Skeletal muscle satellite cell (primary cell): ENCODE results near the gene EIF4EBP2. TPM values are rescaled to one million over a fixed set of nuclear protein-coding genes. Genes with fewer than 3 reads are reported as not detected.

ENCODE experiments used
- H3K27me3 ChIP-seq: 2 replicates; pipeline ENCODE4 v1.7.0; 2013; ENCODE audit warnings: low read length; ENCODE audit not compliant: control insufficient read depth, insufficient read depth
- H3K36me3 ChIP-seq: 2 replicates; pipeline ENCODE4 v1.7.0; 2013; ENCODE audit warnings: mild to moderate bottlenecking, control low read depth, low read length; ENCODE audit not compliant: insufficient read depth
- H3K4me1 ChIP-seq: 2 replicates; pipeline ENCODE4 v1.7.0; 2013; ENCODE audit warnings: low read length; ENCODE audit not compliant: control insufficient read depth, insufficient read depth
- H3K4me2 ChIP-seq: 2 replicates; pipeline ENCODE4 v1.7.0; 2013; ENCODE audit warnings: mild to moderate bottlenecking, low read length
- H3K4me3 ChIP-seq: 2 replicates; pipeline ENCODE4 v1.7.0; 2013; ENCODE audit warnings: low read length
- H3K9ac ChIP-seq: 2 replicates; pipeline ENCODE4 v1.7.0; 2013; ENCODE audit warnings: mild to moderate bottlenecking, low read depth, low read length, moderate library complexity
- H3K9me3 ChIP-seq: replicated peaks from 2 replicates; pipeline ENCODE4 v1.7.0; 2013; ENCODE audit warnings: mild to moderate bottlenecking, control low read depth, low read length
- total RNA-seq: library from RNA; depleted of rRNA; stranded (reverse); fragments of >200 nt; gene quantifications from 2 replicates; pipeline ENCODE4 v1.2.3, GENCODE V29; 2012; rRNA removed

EIF4EBP2 gene, protein sequence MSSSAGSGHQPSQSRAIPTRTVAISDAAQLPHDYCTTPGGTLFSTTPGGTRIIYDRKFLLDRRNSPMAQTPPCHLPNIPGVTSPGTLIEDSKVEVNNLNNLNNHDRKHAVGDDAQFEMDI
- total RNA-seq: 30.9 and 32.8 TPM in 2 replicates

DNA sequence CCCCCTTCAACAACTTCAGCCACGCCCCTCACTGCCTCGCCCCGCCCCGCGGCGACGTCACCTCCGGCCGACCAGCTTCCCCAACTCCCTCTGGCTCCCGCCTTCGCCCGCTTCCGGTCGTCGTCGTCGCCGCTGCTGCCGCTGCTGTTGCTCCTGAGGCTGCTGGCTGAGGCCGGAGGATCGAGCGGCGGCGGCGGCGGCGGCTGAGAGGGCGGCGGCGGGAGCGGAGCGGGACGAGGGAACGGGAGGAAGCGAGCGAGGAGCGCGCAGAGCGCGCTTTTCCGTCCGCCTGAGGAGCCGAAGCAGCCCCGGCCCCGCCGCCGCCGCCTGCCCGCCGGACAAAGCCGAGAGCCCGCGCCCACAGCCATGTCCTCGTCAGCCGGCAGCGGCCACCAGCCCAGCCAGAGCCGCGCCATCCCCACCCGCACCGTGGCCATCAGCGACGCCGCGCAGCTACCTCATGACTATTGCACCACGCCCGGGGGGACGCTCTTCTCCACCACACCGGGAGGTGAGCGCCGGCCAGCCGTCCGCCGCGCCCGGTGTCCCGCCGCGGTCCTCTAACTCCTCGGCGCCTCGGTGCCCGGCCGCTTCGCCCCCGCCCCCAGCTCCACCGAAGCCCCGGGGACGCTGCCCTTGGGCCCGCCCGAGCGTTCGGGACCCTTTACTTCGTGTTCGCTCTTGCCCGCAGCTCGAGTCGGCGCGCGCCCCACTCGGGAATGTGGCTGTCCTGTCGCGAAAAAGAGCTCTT is at the start of gene EIF4EBP2:
Gene EIF4EBP2 (plus strand): TSS at position 110 of the 751 bp plus-strand sequence. CDS start 257 bp downstream, at position 367.
- H3K27me3 ChIP-seq: no peaks in the 10 kb centered on the region
- peak within 1 kb of the TSS; percentile 83 for H3K4me3 ChIP-seq
- H3K4me2 ChIP-seq: peak within 1 kb of the TSS; percentile 93
- no peaks in the 10 kb centered on the region for H3K9me3 ChIP-seq
- peak within 1 kb of the TSS; percentile 93 for H3K9ac ChIP-seq
- no peaks in the 10 kb centered on the region for H3K36me3 ChIP-seq
- H3K4me1 ChIP-seq: peaks cover 24% of the 10 kb centered on the region

DNA sequence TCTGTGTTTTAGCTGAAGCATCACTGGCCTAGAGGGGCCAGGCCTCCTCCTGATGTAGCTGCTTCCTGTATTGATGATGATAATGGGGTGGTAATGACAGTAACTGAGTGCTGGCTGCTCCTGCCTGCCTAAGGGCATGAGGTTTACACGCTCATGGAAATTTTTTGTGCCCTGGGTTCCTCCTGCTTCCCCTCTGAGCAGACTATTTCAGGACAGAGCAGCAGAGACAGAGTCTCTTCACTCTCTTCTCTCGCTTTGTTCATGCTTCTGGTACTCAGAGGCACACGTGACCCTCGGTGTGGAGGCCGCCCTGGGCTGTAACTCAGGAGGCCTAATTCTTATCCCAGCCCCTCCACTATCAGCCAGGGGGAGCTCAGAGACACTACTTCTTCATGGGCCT is 49.4 kb upstream of the EIF4EBP2 start:
- no peaks in the 10 kb centered on the region for H3K36me3 ChIP-seq
- H3K9ac ChIP-seq: no peak overlapping the region
- H3K4me2 ChIP-seq: no peak overlapping the region
- H3K9me3 ChIP-seq: no peaks in the 10 kb centered on the region
- H3K4me3 ChIP-seq: no peak overlapping the region
- H3K4me1 ChIP-seq: peaks cover 16% of the 10 kb centered on the region
- H3K27me3 ChIP-seq: no peaks in the 10 kb centered on the region

DNA sequence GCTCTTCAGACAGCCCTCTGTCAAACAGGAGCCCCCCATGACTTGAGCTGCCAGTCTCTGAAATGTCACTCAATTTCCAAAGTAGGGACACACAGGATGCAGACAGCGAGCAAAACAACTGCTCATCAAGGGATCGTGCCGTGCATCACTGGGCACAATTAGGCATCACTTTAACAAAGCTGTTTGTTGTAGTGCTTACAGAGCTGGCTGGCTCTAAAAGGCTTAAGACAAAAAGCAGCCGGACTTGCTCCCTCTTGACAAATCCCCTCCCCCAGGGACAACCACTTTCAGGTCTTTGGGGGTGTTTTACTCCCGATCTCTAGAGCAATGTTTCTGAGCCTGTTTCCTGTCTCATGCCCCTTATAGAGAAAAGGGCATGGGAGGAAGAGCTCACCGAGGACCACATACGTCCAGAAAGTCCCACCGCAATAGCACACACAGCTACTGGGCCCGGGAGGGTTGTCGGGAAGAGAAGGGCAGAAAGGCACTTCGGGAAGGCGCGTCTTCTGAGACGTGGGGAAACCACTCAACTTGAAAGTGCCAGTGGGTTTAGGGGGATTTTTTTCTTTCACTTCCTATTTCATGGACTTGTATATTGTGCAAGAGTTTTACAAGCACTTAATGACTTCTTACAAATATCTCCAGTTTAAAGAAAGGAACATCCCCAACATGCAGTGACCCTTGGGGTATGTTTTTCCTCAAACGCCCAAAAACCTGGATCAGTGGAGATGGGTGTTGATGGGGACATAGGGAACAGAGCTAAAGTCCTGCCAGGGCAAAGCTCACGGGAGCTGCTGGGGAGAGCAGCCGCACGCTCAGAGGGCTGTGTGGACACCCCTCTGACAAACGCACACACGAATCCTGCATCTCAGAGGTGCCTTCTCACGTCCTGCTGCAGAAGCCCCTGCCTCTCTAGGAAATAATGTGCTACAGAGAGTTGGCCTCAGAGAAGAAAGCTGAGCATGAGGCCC is 48.6 kb upstream of the EIF4EBP2 start:
- H3K36me3 ChIP-seq: no peaks in the 10 kb centered on the region
- H3K9me3 ChIP-seq: no peaks in the 10 kb centered on the region
- no peak overlapping the region for H3K9ac ChIP-seq
- H3K4me2 ChIP-seq: no peak overlapping the region
- peaks cover 16% of the 10 kb centered on the region for H3K4me1 ChIP-seq
- H3K4me3 ChIP-seq: no peak overlapping the region
- no peaks in the 10 kb centered on the region for H3K27me3 ChIP-seq

DNA sequence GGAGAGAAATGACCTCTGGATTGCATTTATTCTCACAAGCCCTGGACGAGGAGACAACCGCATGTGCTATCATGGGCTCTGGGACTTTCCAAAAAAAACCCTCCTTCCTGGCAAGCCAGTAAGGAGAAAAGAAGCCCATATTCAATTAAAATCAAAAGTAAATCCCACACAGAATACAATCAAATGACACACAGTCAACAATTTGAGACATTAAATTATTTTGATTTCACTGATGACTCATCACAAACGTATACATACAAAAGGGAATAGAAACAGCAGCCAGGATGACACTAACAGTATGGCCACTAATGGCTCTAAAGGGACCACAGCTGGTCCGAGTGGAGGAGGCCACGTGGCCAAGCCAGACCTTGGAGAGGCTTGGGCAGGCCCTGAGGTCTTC is 46.4 kb upstream of the EIF4EBP2 start:
- Histone ChIP-seq H3K9me3 (no peaks in the 10 kb centered on the region), H3K9ac (no peak overlapping the region), H3K4me2 (peak overlapping the region; percentile 14), H3K4me3 (no peak overlapping the region), H3K4me1 (peaks cover 16% of the 10 kb centered on the region), H3K36me3 (no peaks in the 10 kb centered on the region), H3K27me3 (no peaks in the 10 kb centered on the region)

DNA sequence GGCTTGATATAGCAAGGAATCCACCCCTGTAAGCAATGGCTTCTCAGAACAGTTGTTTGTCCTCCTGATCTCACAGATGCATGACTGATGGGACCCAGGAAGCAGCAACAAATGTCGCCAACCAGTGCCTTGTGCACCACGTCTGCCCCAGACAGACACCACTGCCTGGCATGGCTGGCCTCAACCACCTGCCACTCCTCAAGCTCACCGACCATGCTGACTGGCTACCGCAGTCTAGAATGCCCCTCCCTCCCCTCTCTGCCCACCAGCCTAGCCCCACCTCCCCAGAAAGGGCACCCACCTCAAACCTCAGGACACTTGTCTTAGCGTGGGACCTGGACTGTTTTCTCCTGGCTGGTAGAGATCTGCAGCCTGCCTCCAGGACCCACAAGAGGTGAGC is 45.5 kb upstream of the EIF4EBP2 start:
- Histone ChIP-seq H3K4me2 (no peak overlapping the region), H3K9me3 (no peaks in the 10 kb centered on the region), H3K36me3 (no peaks in the 10 kb centered on the region), H3K27me3 (no peaks in the 10 kb centered on the region), H3K9ac (no peak overlapping the region), H3K4me1 (peaks cover 16% of the 10 kb centered on the region), H3K4me3 (no peak overlapping the region)

DNA sequence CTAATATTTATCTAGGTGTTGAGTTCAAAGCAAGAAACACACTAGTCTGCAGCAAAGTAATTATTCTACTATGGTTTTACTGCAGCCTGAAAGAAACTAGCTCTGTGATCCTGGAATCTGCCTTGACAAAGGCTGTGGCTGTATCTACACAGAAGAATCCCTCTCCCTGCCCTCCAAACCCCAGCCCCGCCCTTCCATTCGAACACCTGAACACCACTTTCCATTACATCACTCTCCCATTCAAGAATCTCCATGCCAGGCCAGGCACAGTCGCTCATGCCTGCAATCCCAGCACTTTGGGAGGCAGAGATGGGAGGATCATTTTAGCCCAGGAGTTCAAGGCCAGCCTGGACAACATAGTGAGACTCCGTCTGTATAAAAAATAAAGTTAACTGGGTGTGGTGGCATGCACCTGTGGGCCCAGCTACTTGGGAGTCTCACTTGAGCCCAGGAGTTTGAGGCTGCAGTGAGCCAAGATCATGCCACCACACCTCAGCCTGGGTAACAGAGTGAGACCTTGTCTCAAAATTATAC is 44.9 kb upstream of the EIF4EBP2 start:
- H3K9ac ChIP-seq: no peak overlapping the region
- H3K9me3 ChIP-seq: no peaks in the 10 kb centered on the region
- peaks cover 22% of the 10 kb centered on the region for H3K4me1 ChIP-seq
- H3K27me3 ChIP-seq: no peaks in the 10 kb centered on the region
- no peaks in the 10 kb centered on the region for H3K36me3 ChIP-seq
- H3K4me2 ChIP-seq: no peak overlapping the region
- no peak overlapping the region for H3K4me3 ChIP-seq

DNA sequence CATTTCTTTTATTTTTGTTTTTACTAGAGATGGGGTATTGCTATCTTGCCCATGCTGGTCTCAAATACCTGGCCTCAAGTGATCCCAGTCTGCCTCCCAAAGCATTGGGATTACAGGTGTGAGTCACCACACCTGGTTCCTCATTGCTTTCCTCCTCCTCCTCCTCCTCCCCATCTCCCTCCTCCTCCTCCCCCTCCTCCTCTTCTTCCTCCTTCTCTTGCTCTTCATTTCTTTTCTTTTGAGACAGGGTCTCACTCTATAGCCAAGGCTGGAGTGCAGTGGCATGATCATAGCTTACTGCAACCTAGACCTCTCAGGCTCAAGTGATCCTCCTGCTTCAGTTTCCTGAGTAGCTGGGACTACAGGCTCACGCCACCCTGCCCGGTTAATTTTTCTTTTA is 43.7 kb upstream of the EIF4EBP2 start:
- peaks cover 25% of the 10 kb centered on the region for H3K4me1 ChIP-seq
- no peaks in the 10 kb centered on the region for H3K36me3 ChIP-seq
- no peak overlapping the region for H3K4me2 ChIP-seq

DNA sequence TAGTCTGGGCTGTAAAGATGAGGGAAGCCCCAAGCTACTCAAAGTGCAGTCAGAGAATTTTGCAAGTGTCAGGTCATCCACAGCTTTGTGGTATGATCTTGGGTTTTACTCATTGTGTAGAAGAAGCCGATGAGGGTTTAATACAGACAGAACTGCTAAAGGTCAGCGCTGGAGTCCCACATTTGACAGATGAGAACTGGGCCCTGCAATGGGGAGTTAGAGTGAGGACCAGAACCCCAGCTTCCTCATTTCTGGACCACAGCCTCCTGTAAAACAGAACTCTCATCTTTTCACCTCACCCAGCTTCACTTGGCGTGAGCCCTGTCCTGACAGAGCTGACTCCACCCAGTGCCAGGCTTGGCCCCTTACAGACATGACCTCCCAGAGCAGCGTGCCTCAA is 41.6 kb upstream of the EIF4EBP2 start:
- Histone ChIP-seq H3K9me3 (no peaks in the 10 kb centered on the region), H3K4me1 (peaks cover 24% of the 10 kb centered on the region), H3K9ac (no peak overlapping the region), H3K4me2 (no peak overlapping the region), H3K4me3 (no peak overlapping the region), H3K27me3 (no peaks in the 10 kb centered on the region), H3K36me3 (no peaks in the 10 kb centered on the region)

More for the DNA sequence above, 43.7 kb upstream of the EIF4EBP2 start:
- Histone ChIP-seq H3K9me3 (no peaks in the 10 kb centered on the region), H3K27me3 (no peaks in the 10 kb centered on the region), H3K4me3 (no peak overlapping the region), H3K9ac (no peak overlapping the region)

DNA sequence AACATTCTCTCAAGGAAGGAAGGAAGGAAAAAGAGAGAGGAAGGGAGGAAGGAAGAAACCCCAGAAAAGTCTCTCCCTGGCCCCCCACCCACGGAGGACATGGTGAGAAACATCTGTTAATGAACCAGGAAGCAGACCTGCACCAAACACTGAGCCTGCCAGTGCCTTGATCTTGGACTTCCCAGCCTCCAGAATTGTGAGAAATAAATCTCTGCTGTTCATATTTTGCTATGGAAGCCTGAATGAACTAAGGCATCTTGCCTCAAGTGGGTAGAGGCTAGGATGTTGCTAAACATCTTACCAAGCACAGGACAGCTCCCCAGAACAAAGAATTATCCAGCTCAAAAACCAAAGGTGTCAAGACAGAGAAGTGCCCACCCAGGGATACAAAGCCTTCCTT is 40.7 kb upstream of the EIF4EBP2 start:
- Histone ChIP-seq H3K36me3 (no peaks in the 10 kb centered on the region), H3K9me3 (no peaks in the 10 kb centered on the region), H3K27me3 (no peaks in the 10 kb centered on the region), H3K4me2 (peak overlapping the region; percentile 72), H3K4me1 (peaks cover 16% of the 10 kb centered on the region), H3K4me3 (no peak overlapping the region), H3K9ac (peak overlapping the region; percentile 69)

DNA sequence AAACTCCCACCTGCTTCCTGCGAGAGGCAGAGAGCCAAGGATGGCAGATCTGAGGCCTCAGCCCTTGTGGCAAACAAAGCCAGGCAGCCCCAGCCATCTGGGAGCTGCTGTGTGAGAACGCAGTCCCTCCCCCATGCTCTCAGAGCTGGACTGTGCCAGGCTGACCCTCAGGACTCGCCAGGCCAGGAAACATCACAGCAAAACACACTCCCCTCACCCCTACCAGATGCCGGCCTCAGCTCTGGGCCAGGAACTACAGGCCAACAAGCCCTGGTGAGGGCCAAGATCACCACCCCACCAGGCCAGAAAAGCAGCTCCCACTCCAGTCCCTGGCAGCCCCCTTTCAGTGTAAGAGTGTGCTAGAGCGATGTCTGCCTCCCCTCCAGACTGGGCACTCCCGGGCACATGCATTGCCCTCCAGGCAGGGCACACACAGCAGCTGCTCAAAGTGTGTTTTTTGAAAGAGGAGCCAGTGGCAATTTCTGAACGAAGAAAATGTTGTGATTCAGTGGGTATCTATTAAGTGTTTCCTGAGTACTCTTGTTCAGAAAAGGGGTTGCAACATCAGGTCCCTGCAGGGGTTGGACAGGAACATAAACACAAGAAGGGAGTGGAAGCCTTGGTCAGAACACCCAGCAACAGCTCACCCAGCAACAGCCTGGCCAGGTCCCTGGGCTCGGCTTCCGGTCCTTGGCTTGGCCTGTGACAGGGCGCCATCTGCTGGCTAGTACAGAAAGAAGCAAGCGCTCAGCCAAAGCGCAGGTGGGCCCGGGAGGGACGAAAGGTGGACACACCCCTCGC is 39.8 kb upstream of the EIF4EBP2 start:
- Histone ChIP-seq H3K27me3 (no peaks in the 10 kb centered on the region), H3K4me1 (peaks cover 14% of the 10 kb centered on the region), H3K9me3 (no peaks in the 10 kb centered on the region), H3K9ac (peak overlapping the region; percentile 69), H3K36me3 (no peaks in the 10 kb centered on the region), H3K4me3 (peak overlapping the region; percentile 35), H3K4me2 (peak overlapping the region; percentile 72)

DNA sequence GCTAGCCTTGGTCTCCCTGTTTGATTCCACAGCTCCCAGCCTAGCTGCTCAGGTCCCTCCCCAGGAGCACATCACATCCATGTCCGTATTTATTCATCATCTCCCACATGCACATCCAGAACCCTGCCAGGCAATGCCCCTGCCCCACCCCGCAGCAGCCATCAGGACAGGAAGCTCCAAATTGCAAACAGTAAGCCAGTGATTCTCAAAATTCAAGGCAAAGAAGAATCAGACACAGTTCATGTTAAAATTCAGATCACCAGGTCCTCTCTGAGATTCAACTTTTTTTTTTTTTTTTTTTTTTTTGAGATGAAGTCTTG is 39.2 kb upstream of the EIF4EBP2 start:
- Histone ChIP-seq H3K4me1 (peaks cover 14% of the 10 kb centered on the region), H3K36me3 (no peaks in the 10 kb centered on the region), H3K9ac (no peak overlapping the region), H3K4me3 (no peak overlapping the region), H3K4me2 (peak overlapping the region; percentile 44), H3K9me3 (no peaks in the 10 kb centered on the region), H3K27me3 (no peaks in the 10 kb centered on the region)
